IPS-18a (cell line): Measurements from ENCODE around the gene CTIF.

ENCODE experiments used
- H3K27ac ChIP-seq: one replicate; pipeline ENCODE4 v1.5.1; 2013; ENCODE audit warnings: low read length
- H3K27me3 ChIP-seq: one replicate; pipeline ENCODE4 v1.6.1; 2013; ENCODE audit warnings: mild to moderate bottlenecking, low read length; ENCODE audit not compliant: control insufficient read depth, insufficient read depth
- H3K36me3 ChIP-seq: one replicate; pipeline ENCODE4 v1.6.1; 2013; ENCODE audit warnings: low read depth, low read length; ENCODE audit not compliant: control insufficient read depth
- H3K4me1 ChIP-seq: one replicate; pipeline ENCODE4 v1.6.1; 2013; ENCODE audit warnings: low read depth, low read length; ENCODE audit not compliant: control insufficient read depth
- H3K4me3 ChIP-seq: one replicate; pipeline ENCODE4 v1.5.1; 2013; ENCODE audit warnings: low read length
- H3K9ac ChIP-seq: one replicate; pipeline ENCODE4 v1.6.1; 2013; ENCODE audit warnings: mild to moderate bottlenecking, low read length, moderate library complexity
- H3K9me3 ChIP-seq: one replicate; pipeline ENCODE4 v1.6.1; 2013; ENCODE audit warnings: low read depth, low read length; ENCODE audit not compliant: control insufficient read depth

CTIF gene

DNA sequence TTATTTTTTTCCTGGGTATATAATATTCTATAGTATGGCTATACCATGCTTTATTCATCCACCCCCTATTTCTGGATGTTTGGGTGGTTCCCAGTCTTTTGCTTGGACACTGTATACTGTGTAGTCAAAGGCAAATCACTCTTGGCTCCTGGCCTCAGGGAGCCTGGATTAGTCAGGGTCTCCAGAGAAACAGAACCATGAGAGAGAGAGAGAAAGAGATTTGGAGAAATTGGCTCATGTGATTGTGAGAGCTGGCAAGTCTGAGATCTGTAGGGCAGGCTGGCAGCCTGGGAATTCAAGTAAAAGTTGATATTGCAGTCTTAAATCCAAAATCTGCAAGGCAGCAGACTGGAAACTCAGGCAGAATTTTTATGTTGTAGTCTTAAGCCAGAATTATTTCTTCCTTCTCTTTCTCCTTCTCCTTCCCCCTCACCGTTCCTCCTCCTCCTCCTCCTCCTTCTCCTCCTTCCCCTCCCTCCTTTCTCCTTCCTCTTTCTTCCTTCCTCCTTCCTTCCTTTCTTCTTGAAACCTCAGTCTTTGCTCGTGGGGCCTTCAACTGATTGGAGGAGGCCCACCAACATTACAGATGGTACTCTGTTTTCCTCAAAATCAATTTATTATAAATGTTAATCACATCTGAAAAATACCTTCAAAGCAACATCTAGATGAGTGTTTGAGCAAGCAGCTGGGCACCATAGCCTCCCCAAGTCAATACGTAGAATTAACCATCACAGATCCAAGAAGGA, 33.0 kb downstream of the CTIF start:
- H3K4me3 ChIP-seq, result no peak overlapping the region
- no peaks in the 10 kb centered on the region for H3K36me3 ChIP-seq
- no peaks in the 10 kb centered on the region for H3K27me3 ChIP-seq

DNA sequence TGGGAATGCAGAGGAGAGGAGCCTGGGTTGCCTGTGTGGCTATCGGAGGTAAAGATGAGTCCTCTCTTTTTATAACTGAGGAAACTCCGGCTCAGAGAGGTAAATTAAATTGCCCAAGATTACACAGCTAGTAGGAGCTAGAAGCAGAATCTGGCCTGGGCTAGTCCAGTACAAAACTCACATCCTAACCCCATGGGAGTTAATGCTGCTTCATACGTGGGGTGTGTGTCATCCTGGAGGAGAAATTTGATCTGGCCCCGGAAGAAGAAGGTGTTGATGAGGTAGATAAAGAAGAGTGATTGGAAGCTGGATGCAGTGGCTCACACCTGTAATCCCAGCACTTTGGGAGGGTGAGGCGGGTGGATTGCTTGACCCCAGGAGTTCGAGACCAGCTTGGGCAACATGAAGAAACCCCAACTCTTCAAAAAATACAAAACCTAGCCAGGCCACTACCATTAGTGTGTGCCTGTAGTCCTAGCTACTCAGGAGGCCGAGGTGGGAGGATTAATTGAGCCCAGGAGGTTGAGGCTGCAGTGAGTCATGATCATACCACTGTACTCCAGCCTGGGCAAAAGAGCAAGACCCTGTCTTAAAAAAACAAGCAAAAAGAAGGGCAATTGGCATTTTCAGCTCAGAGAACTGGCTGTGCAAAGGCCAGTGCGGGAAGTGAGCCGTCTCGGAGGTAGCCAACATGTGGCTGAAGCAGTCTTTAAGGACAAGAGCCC, 33.7 kb downstream of the CTIF start:
- Histone ChIP-seq H3K9me3 (no peaks in the 10 kb centered on the region), H3K36me3 (no peaks in the 10 kb centered on the region), H3K27me3 (no peaks in the 10 kb centered on the region), H3K4me1 (peaks cover 3% of the 10 kb centered on the region), H3K27ac (no peak overlapping the region), H3K9ac (no peak overlapping the region), H3K4me3 (no peak overlapping the region)

More for the DNA sequence above, 33.0 kb downstream of the CTIF start:
- Histone ChIP-seq H3K9me3 (no peaks in the 10 kb centered on the region), H3K4me1 (peaks cover 3% of the 10 kb centered on the region), H3K9ac (no peak overlapping the region), H3K27ac (no peak overlapping the region)

DNA sequence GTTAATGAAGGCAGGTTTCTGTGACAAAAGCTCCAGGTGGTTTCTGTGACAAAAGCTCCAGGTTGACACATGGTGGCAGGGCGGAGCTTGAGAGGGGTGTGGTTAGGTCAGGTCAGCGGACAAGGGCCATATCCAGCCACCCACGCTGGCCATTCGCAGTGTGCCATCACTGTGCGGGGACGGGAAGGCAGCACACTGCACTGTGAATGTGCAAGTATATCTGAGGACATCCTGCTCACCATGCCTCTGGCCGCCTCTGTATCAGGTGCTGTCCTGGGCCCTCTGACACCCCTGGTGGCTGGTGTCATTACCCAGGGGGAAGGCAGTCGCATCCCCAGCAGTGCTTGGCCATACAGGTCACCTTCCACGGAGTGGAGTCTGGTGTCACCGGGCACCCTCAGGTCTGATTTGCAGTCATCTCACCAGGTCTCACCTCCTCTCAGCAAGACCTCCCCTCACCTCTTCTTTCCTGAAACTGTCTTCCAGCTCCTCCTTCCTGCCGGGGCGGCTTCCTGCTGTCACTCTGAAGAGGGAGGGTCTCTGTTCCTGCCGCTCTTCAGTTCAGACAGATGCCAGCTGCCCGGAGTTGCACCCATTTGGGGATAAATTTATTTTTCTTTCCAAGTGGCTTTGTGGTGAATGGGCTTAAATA, 34.9 kb downstream of the CTIF start:
- H3K9ac ChIP-seq, result no peak overlapping the region
- no peaks in the 10 kb centered on the region for H3K36me3 ChIP-seq
- no peak overlapping the region for H3K4me3 ChIP-seq
- H3K27me3 ChIP-seq, result no peaks in the 10 kb centered on the region
- H3K9me3 ChIP-seq, result no peaks in the 10 kb centered on the region
- no peak overlapping the region for H3K27ac ChIP-seq
- peaks cover 3% of the 10 kb centered on the region for H3K4me1 ChIP-seq

DNA sequence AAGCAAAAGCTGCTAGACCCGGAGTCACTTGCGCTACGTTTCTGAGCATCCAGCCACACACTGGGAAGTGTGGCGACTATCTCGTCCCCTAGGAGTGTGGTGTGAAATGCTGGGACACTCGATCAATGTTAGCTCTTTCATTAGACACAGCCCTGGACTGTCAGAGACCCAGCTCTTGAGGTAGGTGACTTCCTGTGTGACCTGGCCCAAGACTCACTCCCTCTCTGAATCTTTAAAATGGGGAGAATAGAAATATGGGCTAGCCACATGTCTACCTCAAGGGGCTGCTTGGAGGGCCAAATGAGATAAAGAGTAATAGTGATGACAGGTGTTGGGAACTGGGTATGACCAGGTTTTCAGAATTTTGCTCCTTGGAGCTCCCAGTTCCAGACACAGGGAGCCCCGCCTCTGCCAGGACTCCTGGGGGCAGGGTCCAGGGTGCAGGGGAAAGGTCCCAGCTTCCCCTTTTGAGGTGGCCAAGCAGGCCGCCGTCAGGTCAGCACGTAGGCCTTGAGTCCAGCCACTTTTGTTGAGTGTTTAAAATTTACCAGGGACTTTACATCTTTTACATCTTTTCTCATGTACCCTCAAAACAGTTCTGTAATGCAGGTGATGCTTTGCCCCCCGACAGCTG, 36.0 kb downstream of the CTIF start:
- Histone ChIP-seq H3K4me3 (no peak overlapping the region), H3K9ac (no peak overlapping the region), H3K9me3 (no peaks in the 10 kb centered on the region), H3K27ac (no peak overlapping the region), H3K4me1 (peaks cover 3% of the 10 kb centered on the region), H3K27me3 (no peaks in the 10 kb centered on the region), H3K36me3 (no peaks in the 10 kb centered on the region)

DNA sequence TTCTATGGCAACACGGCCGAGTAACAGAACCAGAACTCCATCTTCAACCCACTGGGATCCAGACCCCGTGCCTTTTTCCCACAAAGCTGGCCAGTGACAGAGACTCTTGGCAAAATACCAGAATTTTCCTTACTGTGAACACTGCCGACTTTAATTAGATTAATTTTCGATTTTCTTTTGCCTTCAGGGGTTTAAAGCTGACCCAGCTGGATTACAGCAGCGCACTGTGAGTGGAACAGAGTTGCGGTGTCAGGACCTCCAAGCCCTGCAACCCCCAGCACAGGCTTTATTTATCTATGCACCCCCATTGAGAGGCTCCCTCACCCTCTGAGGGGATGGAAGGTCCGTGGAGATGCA, 36.4 kb downstream of the CTIF start:
- Histone ChIP-seq H3K4me3 (no peak overlapping the region), H3K4me1 (peaks cover 3% of the 10 kb centered on the region), H3K27me3 (no peaks in the 10 kb centered on the region), H3K9ac (no peak overlapping the region), H3K9me3 (no peaks in the 10 kb centered on the region), H3K36me3 (no peaks in the 10 kb centered on the region), H3K27ac (no peak overlapping the region)

DNA sequence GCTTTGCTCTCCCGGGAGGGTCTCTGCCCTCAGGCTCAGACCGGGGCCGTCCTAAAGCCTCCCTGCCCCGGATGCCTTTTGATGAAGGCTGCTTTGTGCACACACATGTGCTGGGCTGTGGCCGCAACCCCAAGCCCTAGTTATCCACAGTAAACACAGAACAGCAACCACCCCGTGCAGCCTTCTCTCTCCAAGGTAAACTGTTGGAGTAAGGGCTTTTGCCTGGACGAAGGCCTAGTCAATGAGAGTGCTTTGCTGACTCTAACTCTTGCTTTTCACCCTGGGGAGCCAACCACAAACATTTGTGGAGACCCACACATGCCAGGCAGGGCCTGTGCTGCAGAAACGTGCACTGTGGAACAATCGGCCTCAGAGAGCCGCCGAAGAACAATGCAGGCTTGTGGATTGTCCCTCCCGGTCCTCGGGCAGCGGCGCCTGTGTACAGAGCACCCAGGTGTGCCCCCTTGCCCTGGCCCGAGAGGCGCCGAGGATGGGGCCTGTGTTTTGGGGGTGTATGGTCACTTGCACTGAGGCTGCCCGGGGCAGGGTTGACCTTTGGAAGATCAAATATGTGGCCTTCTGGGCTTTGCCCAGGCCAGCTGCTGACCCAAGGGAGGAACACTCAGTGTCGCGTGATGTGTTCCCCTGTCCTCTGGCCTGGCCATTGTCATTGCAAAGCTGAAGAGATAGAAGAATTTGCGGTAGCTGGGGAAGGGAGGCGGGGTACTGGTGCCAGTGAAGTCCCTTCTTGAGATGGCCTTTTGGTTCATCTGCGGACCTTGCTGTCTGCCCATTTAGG, 37.0 kb downstream of the CTIF start:
- H3K9ac ChIP-seq, result no peak overlapping the region
- H3K9me3 ChIP-seq, result no peaks in the 10 kb centered on the region
- H3K4me1 ChIP-seq, result peaks cover 3% of the 10 kb centered on the region
- no peak overlapping the region for H3K4me3 ChIP-seq
- no peaks in the 10 kb centered on the region for H3K27me3 ChIP-seq
- H3K36me3 ChIP-seq, result no peaks in the 10 kb centered on the region
- H3K27ac ChIP-seq, result no peak overlapping the region

DNA sequence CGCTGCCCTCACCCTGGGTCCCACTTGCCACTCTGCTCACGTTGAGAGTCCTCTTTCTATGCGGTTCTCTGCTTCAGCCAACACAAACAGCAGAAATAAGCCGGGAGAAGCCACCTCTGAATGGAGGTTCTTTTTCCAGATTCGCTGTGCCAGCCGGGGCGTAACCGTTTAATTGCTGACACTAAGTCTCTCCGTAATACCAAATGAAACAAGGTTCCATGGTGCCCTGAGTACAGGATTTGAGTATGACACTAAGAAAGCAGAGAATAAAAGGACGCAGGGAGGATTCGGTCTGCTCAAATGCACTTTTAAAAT, 37.6 kb downstream of the CTIF start:
- H3K36me3 ChIP-seq, result no peaks in the 10 kb centered on the region
- no peak overlapping the region for H3K27ac ChIP-seq
- peaks cover 3% of the 10 kb centered on the region for H3K4me1 ChIP-seq
- no peak overlapping the region for H3K4me3 ChIP-seq
- H3K9ac ChIP-seq, result no peak overlapping the region
- H3K9me3 ChIP-seq, result no peaks in the 10 kb centered on the region
- H3K27me3 ChIP-seq, result no peaks in the 10 kb centered on the region

DNA sequence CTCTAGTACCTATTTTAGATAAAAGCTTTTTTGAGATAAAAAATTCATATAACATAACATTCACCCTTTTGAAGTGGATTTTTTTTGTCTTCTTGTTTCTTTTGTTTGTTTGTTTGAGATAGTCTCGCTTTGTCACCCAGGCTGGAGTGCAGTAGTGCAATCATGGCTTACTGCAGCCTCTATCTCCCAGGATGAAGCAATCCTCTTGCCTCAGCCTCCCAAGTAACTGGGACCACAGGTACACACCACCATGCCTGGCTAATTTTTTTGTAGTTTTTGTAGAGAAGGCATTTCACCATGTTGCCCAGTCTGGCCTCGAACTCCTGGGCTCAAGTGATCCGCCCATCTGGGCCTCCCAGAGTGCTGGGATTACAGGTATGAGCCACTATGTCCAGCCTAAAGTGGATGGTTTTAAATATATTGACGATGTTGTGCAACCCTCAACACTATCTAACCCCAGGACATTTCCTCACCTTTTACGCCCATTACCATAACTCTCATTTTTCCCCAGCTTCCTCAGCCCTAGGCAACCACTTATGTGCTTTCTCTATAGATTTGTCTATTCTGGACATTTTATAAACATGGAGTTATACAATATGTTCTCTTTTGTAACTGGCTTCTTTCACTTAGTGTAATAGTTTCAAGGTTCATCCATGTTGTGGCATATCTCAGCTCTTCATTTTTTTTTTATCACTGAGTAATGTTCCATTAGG, 38.8 kb downstream of the CTIF start:
- H3K36me3 ChIP-seq, result no peaks in the 10 kb centered on the region
- no peaks in the 10 kb centered on the region for H3K9me3 ChIP-seq
- no peak overlapping the region for H3K9ac ChIP-seq
- H3K4me3 ChIP-seq, result no peak overlapping the region
- H3K27ac ChIP-seq, result no peak overlapping the region
- H3K27me3 ChIP-seq, result no peaks in the 10 kb centered on the region
- H3K4me1 ChIP-seq, result peaks cover 3% of the 10 kb centered on the region

DNA sequence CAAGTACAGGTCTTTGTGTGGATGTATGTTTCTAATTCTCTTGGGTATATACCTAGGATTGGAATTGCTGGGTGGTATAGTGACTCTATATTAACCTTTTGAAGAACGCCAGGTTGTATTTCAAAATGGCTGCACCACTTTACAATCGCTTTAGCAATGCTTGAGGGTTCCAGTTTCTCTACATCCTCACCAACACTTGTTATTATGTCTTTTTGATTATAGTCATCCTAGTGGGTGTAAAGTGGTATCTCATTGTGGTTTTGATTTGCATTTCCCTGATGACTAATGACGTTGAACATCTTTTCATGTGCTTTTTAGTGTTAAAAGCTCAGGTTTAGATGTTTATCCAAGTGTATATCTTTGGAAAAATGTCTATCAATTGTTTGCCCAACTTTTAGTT, 39.5 kb downstream of the CTIF start:
- Histone ChIP-seq H3K27ac (no peak overlapping the region), H3K9me3 (no peaks in the 10 kb centered on the region), H3K27me3 (no peaks in the 10 kb centered on the region), H3K9ac (no peak overlapping the region), H3K36me3 (no peaks in the 10 kb centered on the region), H3K4me3 (no peak overlapping the region), H3K4me1 (peaks cover 3% of the 10 kb centered on the region)

DNA sequence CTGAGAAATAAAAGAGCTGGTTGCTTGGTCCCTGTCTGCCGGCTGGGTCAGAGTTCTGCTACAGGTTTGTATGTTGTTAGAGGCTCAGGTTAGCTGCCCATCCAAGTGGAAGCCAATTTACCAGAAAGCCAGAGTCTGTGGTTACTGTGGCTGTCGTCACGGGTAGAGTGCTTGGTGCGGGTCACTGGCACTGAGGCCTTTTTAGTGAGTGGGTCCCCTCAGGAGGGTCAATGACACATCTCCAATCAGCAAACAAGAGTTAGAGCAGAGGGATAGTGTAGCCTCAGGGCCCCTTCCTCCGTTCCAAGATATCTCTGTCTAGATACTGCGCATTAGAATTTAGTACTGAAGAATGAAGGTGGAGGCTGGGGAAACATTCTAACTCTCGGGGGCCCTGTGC, 41.2 kb downstream of the CTIF start:
- no peaks in the 10 kb centered on the region for H3K4me1 ChIP-seq
- H3K9me3 ChIP-seq, result no peaks in the 10 kb centered on the region
- H3K27me3 ChIP-seq, result no peaks in the 10 kb centered on the region
- H3K4me3 ChIP-seq, result no peak overlapping the region
- H3K27ac ChIP-seq, result no peak overlapping the region
- no peaks in the 10 kb centered on the region for H3K36me3 ChIP-seq
- no peak overlapping the region for H3K9ac ChIP-seq

DNA sequence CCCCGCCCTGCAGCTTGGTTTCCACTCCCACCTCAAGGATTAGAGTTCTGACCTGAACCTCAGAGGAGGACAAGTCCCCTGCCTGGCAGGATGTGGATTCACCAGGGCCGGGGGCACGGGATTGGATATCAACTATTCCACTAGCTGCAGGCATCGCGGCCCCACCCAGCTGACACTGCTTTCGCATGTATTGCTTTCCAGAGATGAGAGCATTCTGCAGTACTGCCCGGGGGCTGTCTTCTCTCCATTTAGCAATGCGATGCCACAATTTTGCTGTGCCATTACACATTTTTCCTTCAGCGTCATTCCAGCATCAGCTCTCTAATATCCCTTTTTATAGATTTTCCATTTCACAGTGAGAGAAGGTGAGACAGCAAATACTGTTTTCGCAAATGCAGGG, 42.0 kb downstream of the CTIF start:
- H3K9ac ChIP-seq, result no peak overlapping the region
- no peaks in the 10 kb centered on the region for H3K27me3 ChIP-seq
- H3K4me3 ChIP-seq, result no peak overlapping the region
- H3K36me3 ChIP-seq, result no peaks in the 10 kb centered on the region
- H3K4me1 ChIP-seq, result no peaks in the 10 kb centered on the region
- no peaks in the 10 kb centered on the region for H3K9me3 ChIP-seq
- no peak overlapping the region for H3K27ac ChIP-seq
